ENCODE results near the gene EPM2AIP1. TPM values are rescaled to one million over a fixed set of nuclear protein-coding genes. Genes with fewer than 3 reads are reported as not detected.
"Not testable (repeated sequence)": the region's sequence is repeated elsewhere in the genome, so short reads cannot be mapped to it uniquely, and the experiment has no call there.

The EPM2AIP1 gene
- 10 to 100 TPM; 21.6 to 28.1 TPM for total RNA-seq

DNA sequence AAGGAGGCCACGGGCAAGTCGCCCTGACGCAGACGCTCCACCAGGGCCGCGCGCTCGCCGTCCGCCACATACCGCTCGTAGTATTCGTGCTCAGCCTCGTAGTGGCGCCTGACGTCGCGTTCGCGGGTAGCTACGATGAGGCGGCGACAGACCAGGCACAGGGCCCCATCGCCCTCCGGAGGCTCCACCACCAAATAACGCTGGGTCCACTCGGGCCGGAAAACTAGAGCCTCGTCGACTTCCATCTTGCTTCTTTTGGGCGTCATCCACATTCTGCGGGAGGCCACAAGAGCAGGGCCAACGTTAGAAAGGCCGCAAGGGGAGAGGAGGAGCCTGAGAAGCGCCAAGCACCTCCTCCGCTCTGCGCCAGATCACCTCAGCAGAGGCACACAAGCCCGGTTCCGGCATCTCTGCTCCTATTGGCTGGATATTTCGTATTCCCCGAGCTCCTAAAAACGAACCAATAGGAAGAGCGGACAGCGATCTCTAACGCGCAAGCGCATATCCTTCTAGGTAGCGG lies at the start of gene EPM2AIP1:
EPM2AIP1 (minus strand) TSS at position 326 of the 520 bp plus-strand sequence; CDS start at position 272, 54 bp downstream.
- Mint-ChIP-seq H3K4me3 (no peak within 1 kb of the TSS), H3K9me3 (no peaks in the 10 kb centered on the region), H3K27ac (no peak within 1 kb of the TSS), H3K27me3 (no peaks in the 10 kb centered on the region), H3K36me3 (ENCODE audit: low read depth) (peaks cover 47% of the 10 kb centered on the region), H3K4me1 (peaks cover 41% of the 10 kb centered on the region)
- DNase-seq: no peak
- CTCF ChIA-PET: interaction anchor here (0.8 to 3.0 kb wide), 8 partner anchors 23 to 304 kb away, joined by 3 to 18 read pairs (median 4); no protein-coding TSS in a partner anchor
- POLR2A ChIA-PET: interaction anchor here (0.7 to 4.9 kb wide), 27 partner anchors 7 to 1144 kb away, joined by 3 to 41 read pairs (median 5); partner anchors contain the start of genes ACAA1 and TRANK1

DNA sequence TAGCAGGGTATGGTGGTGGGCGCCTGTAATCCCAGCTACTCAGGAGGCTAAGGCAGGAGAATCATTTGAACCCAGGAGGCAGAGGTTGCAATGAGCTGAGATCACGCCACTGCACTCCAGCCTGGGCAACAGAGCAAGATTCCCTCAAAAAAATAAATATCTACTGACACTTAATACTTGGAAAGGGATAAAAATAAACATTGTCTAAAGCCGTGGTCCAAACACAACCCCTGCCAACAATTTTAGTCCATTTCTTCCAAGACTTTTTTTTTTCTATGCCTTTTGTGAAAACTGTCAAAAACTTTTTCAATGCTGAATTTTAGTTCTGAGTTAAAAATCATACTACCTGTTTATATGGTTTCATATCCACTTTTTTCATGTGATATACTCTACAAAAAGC lies 49.8 kb upstream of the EPM2AIP1 start:
- H3K27ac Mint-ChIP-seq, DNase-seq, H3K4me1 Mint-ChIP-seq, H3K4me3 Mint-ChIP-seq, CTCF ChIA-PET, POLR2A ChIA-PET, H3K9me3 Mint-ChIP-seq, H3K27me3 Mint-ChIP-seq: not testable (repeated sequence)
- H3K36me3 Mint-ChIP-seq (ENCODE audit: low read depth): peaks cover 61% of the 10 kb centered on the region

DNA sequence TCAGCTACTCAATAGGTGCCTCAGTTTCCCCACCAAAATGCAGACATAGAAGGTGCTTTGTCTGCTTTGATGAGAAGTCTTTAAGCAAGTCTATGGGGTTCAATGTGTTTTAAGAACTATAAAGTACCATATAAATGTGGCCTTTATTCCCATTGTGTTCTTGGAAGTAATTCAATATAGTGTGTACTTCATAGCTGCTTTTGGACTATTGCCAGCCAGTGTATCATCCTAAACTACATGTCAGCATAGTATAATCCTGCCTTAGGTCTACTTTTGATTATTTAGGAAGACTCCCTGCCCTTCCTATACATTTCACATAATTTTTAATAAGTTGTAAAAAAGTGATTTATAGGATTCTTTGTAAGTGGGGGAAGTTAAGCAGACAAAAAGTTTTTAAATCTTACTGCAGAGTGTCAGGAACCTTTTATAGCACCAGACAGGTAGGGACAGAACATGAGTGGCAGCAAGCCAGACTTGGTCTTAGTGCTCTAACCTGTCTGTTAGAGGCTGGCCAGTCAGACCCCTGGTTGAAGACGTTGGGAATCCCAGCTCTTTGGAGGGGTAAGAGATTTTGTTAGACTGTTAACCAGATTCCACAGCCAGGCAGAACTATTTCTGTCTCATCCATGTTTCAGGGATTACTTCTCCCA lies 48.7 kb upstream of the EPM2AIP1 start:
- ChIA-PET POLR2A (interaction anchor here (0.7 kb wide), 1 partner anchor 204 kb away, joined by 3 read pairs; no protein-coding TSS in a partner anchor), CTCF (no interaction called here)
- Mint-ChIP-seq H3K9me3 (no peaks in the 10 kb centered on the region), H3K27ac (no peak overlapping the region), H3K27me3 (no peaks in the 10 kb centered on the region), H3K4me3 (no peak overlapping the region), H3K36me3 (ENCODE audit: low read depth) (peaks cover 60% of the 10 kb centered on the region), H3K4me1 (no peaks in the 10 kb centered on the region)
- DNase-seq: no peak

DNA sequence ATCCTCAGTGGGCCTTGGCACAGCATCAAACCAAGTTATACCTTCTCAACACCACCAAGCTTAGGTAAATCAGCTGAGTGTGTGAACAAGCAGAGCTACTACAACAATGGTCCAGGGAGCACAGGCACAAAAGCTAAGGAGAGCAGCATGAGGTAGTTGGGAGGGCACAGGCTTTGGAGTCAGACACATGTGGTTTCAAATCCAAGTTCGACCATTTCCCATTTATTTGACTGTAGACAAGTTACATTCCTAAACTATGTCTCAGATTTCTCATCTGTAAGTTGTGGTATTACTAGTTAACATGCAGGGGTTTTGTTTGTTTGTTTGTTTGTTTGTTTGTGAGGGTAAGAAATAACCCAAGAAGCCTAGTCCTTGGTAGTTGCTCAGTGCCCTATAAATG lies 47.3 kb upstream of the EPM2AIP1 start:
- no peak overlapping the region for H3K27ac Mint-ChIP-seq
- H3K36me3 Mint-ChIP-seq (ENCODE audit: low read depth): peaks cover 69% of the 10 kb centered on the region
- H3K27me3 Mint-ChIP-seq: no peaks in the 10 kb centered on the region
- DNase-seq: no peak
- no peak overlapping the region for H3K4me3 Mint-ChIP-seq
- H3K4me1 Mint-ChIP-seq: no peaks in the 10 kb centered on the region
- ChIA-PET POLR2A (no interaction called here), CTCF (no interaction called here)
- H3K9me3 Mint-ChIP-seq: no peaks in the 10 kb centered on the region

DNA sequence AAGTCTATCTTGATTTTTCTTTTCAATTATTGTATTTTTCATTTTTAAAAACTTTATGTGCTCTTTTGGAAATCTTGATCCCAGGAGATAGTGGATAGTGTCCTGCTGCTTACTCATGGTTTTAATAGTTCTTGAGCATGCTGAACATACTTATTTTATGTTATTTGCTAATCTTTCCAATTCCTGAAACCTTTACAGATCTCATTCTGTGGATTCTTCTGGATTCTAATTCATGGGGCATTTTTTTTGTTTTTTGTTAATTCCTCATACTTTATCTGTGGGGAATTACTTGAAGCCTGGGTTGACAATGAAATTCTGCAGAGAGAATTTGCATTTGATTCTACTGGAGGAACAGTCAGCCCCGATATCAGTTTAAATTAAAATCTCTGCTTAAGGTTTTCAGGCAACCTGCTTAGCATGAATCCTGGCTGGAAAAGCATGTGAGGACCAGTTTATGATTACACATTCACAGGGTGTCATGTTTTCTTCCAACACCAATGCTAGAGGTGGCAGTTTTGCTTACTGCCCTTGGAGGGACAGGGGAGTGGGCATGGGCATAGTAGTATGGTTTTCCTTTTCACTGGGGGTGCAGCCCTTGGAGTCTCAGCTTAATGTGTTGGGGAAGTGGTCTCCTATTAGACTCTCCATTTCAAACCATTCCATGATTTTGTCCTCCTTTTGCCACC lies 46.4 kb upstream of the EPM2AIP1 start:
- peaks cover 71% of the 10 kb centered on the region for H3K36me3 Mint-ChIP-seq (ENCODE audit: low read depth)
- H3K9me3 Mint-ChIP-seq: no peaks in the 10 kb centered on the region
- ChIA-PET POLR2A (interaction anchor here (0.8 kb wide), 1 partner anchor 46 kb away, joined by 3 read pairs; the partner anchor contains the start of gene MLH1), CTCF (no interaction called here)
- H3K4me3 Mint-ChIP-seq: no peak overlapping the region
- no peak for DNase-seq
- H3K27me3 Mint-ChIP-seq: no peaks in the 10 kb centered on the region
- H3K4me1 Mint-ChIP-seq: no peaks in the 10 kb centered on the region
- H3K27ac Mint-ChIP-seq: no peak overlapping the region

DNA sequence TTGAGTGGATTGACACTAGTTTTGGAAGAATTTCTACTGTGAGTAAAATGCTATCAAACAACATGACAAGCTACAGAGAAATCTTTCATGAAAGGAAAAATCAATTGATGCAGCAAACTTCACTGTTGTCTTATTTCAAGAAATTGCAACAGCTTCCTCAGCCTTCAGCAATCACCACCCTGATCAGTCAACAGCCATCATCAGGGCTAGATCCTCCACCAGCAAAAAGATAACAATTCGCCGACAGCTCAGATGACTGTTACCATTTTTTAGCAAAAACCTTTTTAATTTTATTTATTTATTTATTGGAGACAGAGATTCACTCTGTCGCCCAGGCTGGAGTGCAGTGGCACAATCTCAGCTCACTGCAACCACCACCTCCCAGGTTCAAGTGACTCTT lies 44.4 kb upstream of the EPM2AIP1 start:
- no peak overlapping the region for H3K27ac Mint-ChIP-seq
- ChIA-PET POLR2A (interaction anchor here (1.5 kb wide), 1 partner anchor 13 kb away, joined by 3 read pairs; no protein-coding TSS in a partner anchor), CTCF (interaction anchor here (1.4 kb wide), 1 partner anchor 13 kb away, joined by 3 read pairs; no protein-coding TSS in a partner anchor)
- H3K4me3 Mint-ChIP-seq: no peak overlapping the region
- DNase-seq: no peak
- no peaks in the 10 kb centered on the region for H3K9me3 Mint-ChIP-seq
- no peaks in the 10 kb centered on the region for H3K4me1 Mint-ChIP-seq
- H3K27me3 Mint-ChIP-seq: no peaks in the 10 kb centered on the region
- H3K36me3 Mint-ChIP-seq (ENCODE audit: low read depth): peaks cover 80% of the 10 kb centered on the region

DNA sequence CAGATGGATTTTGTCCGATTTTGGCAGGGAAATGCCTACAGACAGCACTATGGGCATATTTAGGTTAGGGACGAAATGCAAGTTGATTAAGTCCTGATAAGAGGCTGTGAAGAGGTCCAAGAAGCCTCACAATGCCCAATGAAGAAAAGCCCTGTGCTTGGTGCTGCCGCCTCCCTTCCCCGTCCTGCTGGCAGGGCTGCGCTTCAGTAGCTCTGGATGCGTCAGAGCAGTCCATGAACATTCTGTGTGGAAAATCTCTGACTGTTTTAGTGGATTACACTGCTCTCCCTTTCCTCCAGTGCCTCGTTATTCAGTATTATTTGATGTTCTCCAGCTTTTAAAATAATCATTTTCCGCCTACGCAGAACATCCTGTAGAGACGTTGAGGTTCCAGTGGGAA lies 40.0 kb upstream of the EPM2AIP1 start:
- DNase-seq: no peak
- peaks cover 83% of the 10 kb centered on the region for H3K36me3 Mint-ChIP-seq (ENCODE audit: low read depth)
- CTCF ChIA-PET: interaction anchor here (2.9 kb wide), 1 partner anchor 8 kb away, joined by 13 read pairs; no protein-coding TSS in a partner anchor
- no peaks in the 10 kb centered on the region for H3K9me3 Mint-ChIP-seq
- peaks cover 5% of the 10 kb centered on the region for H3K4me1 Mint-ChIP-seq
- POLR2A ChIA-PET: no interaction called here
- no peaks in the 10 kb centered on the region for H3K27me3 Mint-ChIP-seq
- no peak overlapping the region for H3K27ac Mint-ChIP-seq
- H3K4me3 Mint-ChIP-seq: no peak overlapping the region

DNA sequence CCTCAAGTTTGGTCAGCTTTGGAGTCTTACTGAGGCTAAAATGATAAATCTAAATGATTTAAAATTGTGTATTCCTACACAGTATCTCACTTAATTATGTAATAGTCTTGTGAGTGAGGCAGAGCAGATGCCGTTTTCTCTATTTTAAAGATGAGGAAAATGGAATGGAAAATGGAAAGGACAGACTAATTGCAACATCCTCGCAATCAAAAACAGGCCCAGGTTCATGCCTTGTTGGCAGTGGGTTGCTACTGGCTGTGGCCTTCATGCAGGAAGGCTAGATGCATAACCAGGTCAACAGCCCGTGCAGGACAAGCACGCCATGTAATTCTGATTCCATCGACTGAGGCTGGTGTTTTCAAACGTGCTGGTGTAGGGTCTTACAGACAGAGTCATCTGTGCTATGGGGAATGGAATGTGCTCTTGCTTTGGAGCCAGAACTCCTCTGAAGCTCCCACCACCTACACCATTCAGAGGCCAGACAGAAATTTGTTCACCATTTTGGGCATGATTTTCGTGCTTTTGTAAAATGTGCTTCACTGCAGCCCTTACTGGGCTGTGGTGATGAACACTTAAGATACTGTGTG lies 38.3 kb upstream of the EPM2AIP1 start:
- POLR2A ChIA-PET: no interaction called here
- CTCF ChIA-PET: no interaction called here
- DNase-seq: no peak
- Mint-ChIP-seq H3K9me3 (no peaks in the 10 kb centered on the region), H3K36me3 (ENCODE audit: low read depth) (peaks cover 82% of the 10 kb centered on the region), H3K27me3 (no peaks in the 10 kb centered on the region), H3K4me3 (no peak overlapping the region), H3K27ac (no peak overlapping the region), H3K4me1 (peaks cover 5% of the 10 kb centered on the region)

DNA sequence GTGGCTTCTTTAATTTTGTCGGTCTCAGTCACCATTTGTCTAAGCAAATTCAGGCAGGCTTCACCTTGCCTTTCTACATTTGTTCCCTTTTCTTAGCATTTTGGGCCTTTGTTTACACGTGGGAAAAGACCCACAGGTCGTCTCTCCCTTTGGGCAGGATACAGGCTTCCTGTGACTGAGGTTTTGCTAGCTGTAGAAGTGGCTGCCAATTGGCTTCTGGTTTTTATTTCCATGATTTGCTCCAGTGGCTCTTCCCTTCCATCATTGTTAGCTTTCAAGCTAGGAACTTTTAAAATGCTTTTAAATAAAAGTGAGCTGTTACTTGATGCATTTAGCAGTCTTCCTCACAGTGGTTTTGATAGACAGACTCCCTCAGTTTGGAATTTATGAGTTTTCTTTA lies 37.7 kb upstream of the EPM2AIP1 start:
- no peaks in the 10 kb centered on the region for H3K27me3 Mint-ChIP-seq
- H3K9me3 Mint-ChIP-seq: no peaks in the 10 kb centered on the region
- POLR2A ChIA-PET: no interaction called here
- DNase-seq: no peak
- H3K4me3 Mint-ChIP-seq: no peak overlapping the region
- H3K36me3 Mint-ChIP-seq (ENCODE audit: low read depth): peaks cover 80% of the 10 kb centered on the region
- no peak overlapping the region for H3K27ac Mint-ChIP-seq
- CTCF ChIA-PET: no interaction called here
- peaks cover 5% of the 10 kb centered on the region for H3K4me1 Mint-ChIP-seq

DNA sequence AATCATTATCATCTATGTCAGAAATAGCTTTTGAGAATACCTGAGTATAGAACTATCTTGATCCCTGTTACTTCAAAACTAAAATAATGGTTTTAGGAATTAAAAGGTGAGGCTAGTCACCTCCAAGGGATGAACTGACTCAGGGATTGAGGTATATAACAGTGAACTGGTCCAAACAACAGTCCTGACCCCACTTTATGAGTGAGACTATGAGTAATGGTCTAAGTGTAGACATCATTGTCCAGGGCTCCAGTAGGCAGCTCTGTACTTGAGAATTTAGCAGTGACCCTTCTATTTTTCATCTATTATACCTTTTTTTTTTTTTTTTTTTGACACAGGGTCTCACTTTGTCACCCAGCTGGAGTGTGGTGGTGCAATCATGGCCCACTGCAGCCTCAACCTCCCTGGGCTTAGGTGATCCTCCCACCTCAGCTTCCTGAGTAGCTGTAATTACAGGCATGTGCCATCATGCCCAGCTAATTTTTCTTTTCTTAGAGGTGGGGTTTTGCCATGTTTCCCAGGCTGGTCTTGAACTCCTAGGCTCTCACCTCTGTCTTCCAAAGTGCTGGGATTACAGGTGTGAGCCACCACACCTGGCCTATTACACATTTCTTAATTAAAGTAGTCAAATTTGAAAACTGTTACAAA lies 36.7 kb upstream of the EPM2AIP1 start:
- no peak overlapping the region for H3K27ac Mint-ChIP-seq
- H3K27me3 Mint-ChIP-seq: no peaks in the 10 kb centered on the region
- peaks cover 9% of the 10 kb centered on the region for H3K4me1 Mint-ChIP-seq
- DNase-seq: no peak
- POLR2A ChIA-PET: no interaction called here
- no peaks in the 10 kb centered on the region for H3K9me3 Mint-ChIP-seq
- H3K4me3 Mint-ChIP-seq: no peak overlapping the region
- peaks cover 75% of the 10 kb centered on the region for H3K36me3 Mint-ChIP-seq (ENCODE audit: low read depth)
- CTCF ChIA-PET: no interaction called here

DNA sequence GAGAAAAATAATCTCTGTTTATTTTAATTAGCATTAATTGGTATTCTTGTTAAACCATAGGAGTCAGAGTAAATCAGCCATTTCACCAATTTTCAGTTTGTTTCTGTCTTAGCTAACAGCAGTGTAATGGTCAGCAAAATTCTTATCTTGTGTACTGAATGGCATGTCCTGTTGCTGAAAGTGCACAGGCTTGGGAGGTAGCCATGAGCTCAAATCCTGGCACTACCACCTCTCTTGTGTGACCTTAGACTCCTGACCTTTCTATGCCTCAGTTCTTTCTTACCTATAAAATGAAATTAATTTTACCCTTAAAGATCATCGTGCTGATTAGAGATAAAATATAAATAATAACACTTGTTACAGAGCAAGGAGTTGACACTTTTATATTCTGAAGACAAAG lies 36.2 kb upstream of the EPM2AIP1 start:
- Mint-ChIP-seq H3K27ac (no peak overlapping the region), H3K4me1 (peaks cover 10% of the 10 kb centered on the region), H3K9me3 (no peaks in the 10 kb centered on the region), H3K27me3 (no peaks in the 10 kb centered on the region), H3K36me3 (ENCODE audit: low read depth) (peaks cover 74% of the 10 kb centered on the region), H3K4me3 (no peak overlapping the region)
- ChIA-PET POLR2A (no interaction called here), CTCF (no interaction called here)
- no peak for DNase-seq

DNA sequence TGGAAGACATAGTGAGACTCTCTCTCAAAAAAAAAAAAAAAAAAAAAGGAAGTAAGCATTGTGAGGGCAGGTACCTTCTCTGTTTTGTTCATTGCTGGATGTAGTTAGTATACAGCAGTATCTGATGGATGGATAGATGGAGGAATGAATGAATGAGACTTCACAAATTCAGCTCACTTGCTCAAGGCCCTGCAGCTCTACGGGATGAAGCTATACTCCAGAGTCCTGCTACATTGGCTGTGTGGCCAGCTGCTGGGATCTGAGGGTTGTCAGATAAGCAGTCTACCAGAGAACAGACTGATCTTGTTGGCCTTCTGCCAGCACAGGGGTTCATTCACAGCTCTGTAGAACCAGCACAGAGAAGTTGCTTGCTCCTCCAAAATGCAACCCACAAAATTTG lies 35.4 kb upstream of the EPM2AIP1 start:
- H3K36me3 Mint-ChIP-seq (ENCODE audit: low read depth): peaks cover 74% of the 10 kb centered on the region

DNA sequence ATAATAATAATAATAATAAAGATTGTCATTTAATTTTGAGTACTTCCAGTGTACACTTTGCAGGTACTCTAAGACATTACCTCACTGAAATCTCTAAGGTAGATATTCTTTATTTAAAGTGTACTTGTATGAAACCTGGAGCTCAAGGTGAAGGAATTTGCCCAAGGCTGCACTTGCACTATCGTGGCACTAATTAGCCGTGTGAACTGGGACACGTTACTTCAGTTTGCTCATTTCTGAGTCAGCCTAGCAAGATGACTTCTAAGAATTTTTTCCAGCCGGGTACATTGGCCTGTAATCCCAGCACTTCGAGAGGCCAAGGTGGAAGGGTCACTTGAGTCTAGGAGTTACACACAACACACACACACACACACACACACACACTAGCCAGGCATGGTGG lies 33.9 kb upstream of the EPM2AIP1 start:
- Mint-ChIP-seq H3K27me3 (no peaks in the 10 kb centered on the region), H3K4me3 (no peak overlapping the region), H3K36me3 (ENCODE audit: low read depth) (peaks cover 74% of the 10 kb centered on the region), H3K4me1 (peaks cover 10% of the 10 kb centered on the region), H3K9me3 (no peaks in the 10 kb centered on the region), H3K27ac (no peak overlapping the region)
- CTCF ChIA-PET: interaction anchor here (0.6 to 0.7 kb wide), 2 partner anchors 27 to 185 kb away, joined by 3 read pairs; no protein-coding TSS in a partner anchor
- no peak for DNase-seq
- POLR2A ChIA-PET: no interaction called here

More for the DNA sequence above, 35.4 kb upstream of the EPM2AIP1 start:
- Mint-ChIP-seq H3K27me3 (no peaks in the 10 kb centered on the region), H3K9me3 (no peaks in the 10 kb centered on the region), H3K27ac (no peak overlapping the region), H3K4me3 (no peak overlapping the region), H3K4me1 (peaks cover 10% of the 10 kb centered on the region)
- ChIA-PET POLR2A (no interaction called here), CTCF (no interaction called here)
- DNase-seq: no peak

All from activated CD4-positive, alpha-beta memory T cell treated with anti-CD3 and anti-CD28 coated beads, Interleukin-2, amount 10 ng/mL, durations not matched to agents 7 days and 5 days (primary cell).